Measurements from ENCODE around the gene PHOX2B.

PHOX2B gene

DNA sequence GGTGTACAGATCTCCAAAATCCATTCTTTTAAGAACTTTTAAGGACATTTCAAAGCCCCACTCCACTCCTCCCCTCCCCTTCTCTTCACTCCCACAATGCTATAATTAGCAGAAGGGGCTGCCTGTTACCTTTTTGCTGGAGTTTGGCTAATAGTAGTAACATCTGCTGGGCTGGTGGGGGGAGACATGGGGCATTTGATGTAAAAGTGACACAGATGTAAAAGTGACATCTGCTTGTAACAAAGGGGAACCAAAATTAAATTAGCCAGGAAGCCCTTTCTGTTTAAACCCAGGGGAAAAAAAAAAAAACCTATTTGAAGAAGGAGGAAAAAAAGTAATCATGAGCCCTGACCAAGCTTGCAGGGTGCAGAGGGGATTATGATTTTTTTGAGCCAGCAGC, 5.4 kb upstream of the PHOX2B start:
- ATAC-seq (ENCODE audit: low read depth): no peak
- Mint-ChIP-seq H3K4me1 (no peaks in the 10 kb centered on the region), H3K27me3 (peaks cover 26% of the 10 kb centered on the region), H3K27ac (no peak overlapping the region), H3K9me3 (no peaks in the 10 kb centered on the region), H3K4me3 (no peak overlapping the region), H3K36me3 (no peaks in the 10 kb centered on the region)
- DNase-seq (ENCODE audit: low spot score in 2 of 2): no peak

DNA sequence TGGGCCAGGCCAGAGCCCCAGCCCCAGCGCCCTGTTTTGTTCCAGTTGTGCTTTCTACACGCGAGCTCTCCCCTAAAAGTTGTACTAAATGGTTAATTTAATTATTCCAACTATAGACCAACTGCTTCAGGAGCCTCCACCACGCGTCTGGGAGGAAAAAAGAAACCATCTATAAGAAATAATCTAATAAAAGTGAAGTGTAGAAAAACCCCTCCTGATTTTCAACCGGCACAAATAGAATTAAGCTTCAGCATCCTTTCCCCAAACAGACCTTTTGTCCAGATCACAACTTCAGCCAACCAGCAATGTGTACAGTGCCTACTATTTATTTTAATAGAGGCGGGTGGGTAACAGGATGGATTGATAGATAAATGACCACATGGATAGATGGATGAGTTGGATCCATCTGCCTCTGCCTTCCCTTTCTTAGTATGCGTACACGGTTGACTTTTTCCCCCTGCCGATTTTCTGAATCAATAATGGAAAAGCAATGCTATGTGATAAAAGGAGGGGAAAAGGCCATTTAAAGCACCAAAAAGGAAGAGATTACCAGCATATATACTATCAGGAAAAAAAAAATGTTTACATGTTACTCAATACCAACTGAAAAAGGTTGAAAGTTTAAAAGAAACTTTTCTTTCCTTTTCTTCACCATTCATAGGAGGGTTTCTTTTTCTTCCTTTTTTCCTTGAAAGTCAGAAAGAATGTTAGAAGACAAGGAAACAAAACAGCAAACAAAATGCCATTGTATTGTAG, 3.7 kb upstream of the PHOX2B start:
- no peak overlapping the region for H3K4me3 Mint-ChIP-seq
- no peak for ATAC-seq (ENCODE audit: low read depth)
- peaks cover 31% of the 10 kb centered on the region for H3K27me3 Mint-ChIP-seq
- no peaks in the 10 kb centered on the region for H3K36me3 Mint-ChIP-seq
- no peaks in the 10 kb centered on the region for H3K9me3 Mint-ChIP-seq
- no peak for DNase-seq (ENCODE audit: low spot score in 2 of 2)
- no peaks in the 10 kb centered on the region for H3K4me1 Mint-ChIP-seq
- no peak overlapping the region for H3K27ac Mint-ChIP-seq

DNA sequence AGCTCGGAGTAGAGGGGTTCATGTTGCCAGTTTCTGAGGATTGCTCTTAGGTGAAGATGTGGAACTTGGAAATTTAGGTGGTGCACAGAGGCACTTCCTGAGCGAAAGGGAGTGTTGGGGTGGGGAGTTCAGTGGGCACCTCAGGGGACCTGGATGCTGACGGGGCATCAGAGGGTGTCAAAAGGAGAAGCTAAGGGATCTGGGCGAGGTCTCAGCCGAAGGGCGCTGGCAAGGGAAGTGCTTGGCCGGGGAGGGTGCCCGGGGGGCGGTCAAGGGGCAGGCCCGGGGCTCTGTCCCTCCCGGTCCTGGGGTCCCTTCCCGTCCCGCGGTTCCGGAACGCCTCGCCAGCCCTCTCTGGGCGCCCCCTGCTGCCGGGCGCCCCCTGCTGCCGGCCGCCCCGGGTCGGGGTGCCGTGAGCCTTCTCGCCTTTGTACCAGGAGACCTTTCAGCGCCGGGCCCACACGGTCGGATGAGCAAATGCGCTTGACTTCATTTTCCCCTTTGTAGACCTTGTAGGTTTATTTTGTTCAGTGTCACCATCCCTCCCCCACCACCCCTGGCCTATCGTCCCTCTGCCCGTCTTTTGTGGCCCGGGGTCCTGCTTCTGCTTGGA, 3.0 kb upstream of the PHOX2B start:
- no peaks in the 10 kb centered on the region for H3K4me1 Mint-ChIP-seq
- ATAC-seq (ENCODE audit: low read depth) (no peak), DNase-seq (ENCODE audit: low spot score in 2 of 2) (no peak)
- no peak overlapping the region for H3K27ac Mint-ChIP-seq
- H3K36me3 Mint-ChIP-seq: no peaks in the 10 kb centered on the region
- peaks cover 33% of the 10 kb centered on the region for H3K27me3 Mint-ChIP-seq
- no peak overlapping the region for H3K4me3 Mint-ChIP-seq
- H3K9me3 Mint-ChIP-seq: no peaks in the 10 kb centered on the region

DNA sequence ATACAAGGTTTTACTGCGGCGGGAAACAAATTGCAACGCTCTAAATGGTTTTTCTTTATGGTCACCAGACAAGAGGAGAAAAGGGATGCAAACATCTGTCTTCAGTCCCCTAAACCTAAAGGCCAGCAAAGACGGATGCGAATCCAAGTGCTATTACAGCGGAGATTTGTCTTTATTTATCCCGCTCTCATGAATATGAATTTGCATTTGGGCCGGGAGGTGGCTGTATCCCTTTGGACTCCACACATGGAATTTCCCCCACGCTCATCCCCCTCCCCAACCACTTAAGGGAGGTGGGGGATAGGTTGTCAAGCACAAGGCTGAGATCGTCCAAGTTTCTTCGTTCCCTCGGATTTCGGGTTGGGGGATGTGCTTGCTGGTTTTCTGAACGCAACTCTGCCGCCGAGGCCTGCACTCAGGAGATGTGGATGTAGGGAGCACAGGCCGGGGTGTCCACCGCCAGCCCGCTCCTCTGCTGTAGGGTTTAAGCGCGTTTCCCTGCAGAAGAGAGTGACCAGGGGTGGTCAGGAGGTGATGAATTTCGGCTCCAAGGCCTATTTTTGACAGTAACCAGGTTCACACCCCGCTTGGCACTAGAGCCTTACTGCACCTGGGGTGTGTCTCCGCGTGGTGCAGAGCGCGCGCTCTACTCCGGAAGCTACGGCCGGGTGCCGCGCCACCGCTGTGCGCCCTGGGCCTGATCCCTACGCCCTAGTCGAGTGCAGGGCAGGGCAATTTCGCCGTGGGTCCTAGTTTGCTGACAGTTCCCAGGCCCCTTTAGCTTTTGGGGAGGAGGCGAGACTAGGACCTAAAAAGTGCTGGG, 2.3 kb upstream of the PHOX2B start:
- DNase-seq (ENCODE audit: low spot score in 2 of 2) (no peak), ATAC-seq (ENCODE audit: low read depth) (no peak)
- Mint-ChIP-seq H3K27me3 (peaks cover 33% of the 10 kb centered on the region), H3K36me3 (no peaks in the 10 kb centered on the region), H3K9me3 (no peaks in the 10 kb centered on the region), H3K4me3 (no peak overlapping the region), H3K27ac (no peak overlapping the region), H3K4me1 (no peaks in the 10 kb centered on the region)

GRCh38 chr4:41750121-41750625, 1.6 kb upstream of the PHOX2B start:
- no peaks in the 10 kb centered on the region for H3K9me3 Mint-ChIP-seq
- H3K36me3 Mint-ChIP-seq: no peaks in the 10 kb centered on the region
- H3K27ac Mint-ChIP-seq: no peak overlapping the region
- no peak overlapping the region for H3K4me3 Mint-ChIP-seq
- DNase-seq (ENCODE audit: low spot score in 2 of 2) (no peak), ATAC-seq (ENCODE audit: low read depth) (no peak)
- no peaks in the 10 kb centered on the region for H3K4me1 Mint-ChIP-seq
- peaks cover 29% of the 10 kb centered on the region for H3K27me3 Mint-ChIP-seq

GRCh38 chr4:41749631-41750039, 1.1 kb upstream of the PHOX2B start:
- no peak overlapping the region for H3K27ac Mint-ChIP-seq
- peaks cover 28% of the 10 kb centered on the region for H3K27me3 Mint-ChIP-seq
- no peaks in the 10 kb centered on the region for H3K9me3 Mint-ChIP-seq
- H3K36me3 Mint-ChIP-seq: no peaks in the 10 kb centered on the region
- DNase-seq (ENCODE audit: low spot score in 2 of 2) (no peak), ATAC-seq (ENCODE audit: low read depth) (no peak)
- no peak overlapping the region for H3K4me3 Mint-ChIP-seq
- no peaks in the 10 kb centered on the region for H3K4me1 Mint-ChIP-seq

DNA sequence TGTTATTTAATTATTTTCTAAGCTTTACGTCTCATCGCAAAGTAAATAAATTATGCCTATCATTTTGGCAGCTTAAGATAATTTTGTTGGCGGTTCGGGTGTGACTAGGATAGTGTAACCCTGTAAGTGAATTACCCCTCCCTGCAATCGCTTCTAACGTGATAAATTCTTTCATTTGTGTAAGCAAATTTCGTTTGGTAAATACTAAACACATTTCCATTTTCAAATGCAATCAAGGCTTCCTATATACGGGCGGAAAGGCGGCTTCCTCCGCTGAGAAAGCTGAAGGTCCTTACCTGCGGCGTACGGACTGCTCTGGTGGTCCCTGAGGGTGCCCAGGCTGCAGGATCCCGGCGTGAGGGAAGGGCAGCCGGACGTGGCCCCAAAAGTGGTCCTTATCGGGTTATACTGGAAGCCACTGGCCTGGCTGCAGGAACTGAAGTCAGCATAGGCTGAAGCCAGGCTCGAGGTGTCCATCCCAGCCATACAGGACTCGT, 403 bp downstream of the PHOX2B start:
- DNase-seq (ENCODE audit: low spot score in 2 of 2): no peak
- H3K27me3 Mint-ChIP-seq: peaks cover 28% of the 10 kb centered on the region

DNA sequence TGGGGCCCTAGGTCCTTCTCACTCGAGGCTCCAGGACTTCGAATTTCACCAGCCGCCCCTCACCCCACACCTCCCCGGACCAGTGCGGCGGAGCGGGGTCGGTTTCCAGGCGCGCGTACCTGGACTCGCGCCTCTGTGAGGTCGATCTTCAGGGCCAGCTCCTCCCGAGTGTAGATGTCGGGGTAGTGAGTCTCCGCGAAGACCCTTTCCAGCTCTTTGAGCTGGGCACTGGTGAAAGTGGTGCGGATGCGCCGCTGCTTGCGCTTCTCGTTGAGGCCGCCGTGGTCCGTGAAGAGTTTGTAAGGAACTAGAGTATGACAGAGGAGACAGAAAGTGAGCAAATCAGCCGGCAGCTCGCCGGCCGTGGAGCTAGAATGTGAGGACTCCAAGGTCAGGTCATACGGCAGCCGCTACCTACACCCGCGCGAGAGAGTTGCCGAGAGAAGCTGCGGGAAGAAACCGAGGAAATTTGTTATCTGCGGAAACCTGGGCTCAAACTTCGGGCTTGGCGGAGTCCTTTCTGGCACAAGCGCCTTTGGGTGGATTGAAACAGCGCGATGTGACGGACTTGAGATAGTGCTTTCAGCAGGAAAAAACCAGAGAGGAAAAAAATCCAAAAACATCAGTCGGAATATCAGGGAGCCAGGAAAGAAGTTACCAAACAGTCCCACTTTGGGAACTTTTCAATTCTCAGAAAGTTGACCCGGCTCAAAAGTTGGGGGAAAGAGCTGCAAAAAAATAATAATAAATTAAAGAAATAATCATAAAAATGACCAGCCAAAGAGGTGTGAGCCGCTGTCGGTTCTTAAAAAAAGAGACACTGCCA, 1.1 kb downstream of the PHOX2B start:
- Mint-ChIP-seq H3K4me3 (no peak overlapping the region), H3K27ac (no peak overlapping the region), H3K4me1 (no peaks in the 10 kb centered on the region), H3K36me3 (no peaks in the 10 kb centered on the region), H3K9me3 (no peaks in the 10 kb centered on the region), H3K27me3 (peaks cover 27% of the 10 kb centered on the region)
- DNase-seq (ENCODE audit: low spot score in 2 of 2): no peak
- ATAC-seq (ENCODE audit: low read depth): no peak

More for the DNA sequence above, 403 bp downstream of the PHOX2B start:
- Mint-ChIP-seq H3K9me3 (no peaks in the 10 kb centered on the region), H3K36me3 (no peaks in the 10 kb centered on the region), H3K27ac (no peak overlapping the region), H3K4me1 (no peaks in the 10 kb centered on the region), H3K4me3 (no peak overlapping the region)
- no peak for ATAC-seq (ENCODE audit: low read depth)

GRCh38 chr4:41746440-41747229, 1.9 kb downstream of the PHOX2B start:
- ATAC-seq (ENCODE audit: low read depth) (no peak), DNase-seq (ENCODE audit: low spot score in 2 of 2) (no peak)
- no peak overlapping the region for H3K4me3 Mint-ChIP-seq
- H3K9me3 Mint-ChIP-seq: no peaks in the 10 kb centered on the region
- H3K4me1 Mint-ChIP-seq: no peaks in the 10 kb centered on the region
- peaks cover 27% of the 10 kb centered on the region for H3K27me3 Mint-ChIP-seq
- H3K36me3 Mint-ChIP-seq: no peaks in the 10 kb centered on the region
- no peak overlapping the region for H3K27ac Mint-ChIP-seq

GRCh38 chr4:41746025-41746439, 2.5 kb downstream of the PHOX2B start:
- Mint-ChIP-seq H3K36me3 (no peaks in the 10 kb centered on the region), H3K4me1 (no peaks in the 10 kb centered on the region), H3K4me3 (no peak overlapping the region), H3K9me3 (no peaks in the 10 kb centered on the region), H3K27ac (no peak overlapping the region), H3K27me3 (peaks cover 25% of the 10 kb centered on the region)
- ATAC-seq (ENCODE audit: low read depth) (no peak), DNase-seq (ENCODE audit: low spot score in 2 of 2) (no peak)

- DNase-seq (ENCODE audit: low spot score in 2 of 2) (no peak), ATAC-seq (ENCODE audit: low read depth) (no peak)
- Mint-ChIP-seq H3K27me3 (peaks cover 23% of the 10 kb centered on the region), H3K9me3 (no peaks in the 10 kb centered on the region), H3K4me3 (no peak overlapping the region), H3K27ac (no peak overlapping the region), H3K36me3 (no peaks in the 10 kb centered on the region), H3K4me1 (no peaks in the 10 kb centered on the region)
These were observed 3.1 kb downstream of the PHOX2B start for GRCh38 chr4:41745292-41746024.

- Mint-ChIP-seq H3K4me3 (no peak overlapping the region), H3K9me3 (no peaks in the 10 kb centered on the region), H3K27me3 (peaks cover 22% of the 10 kb centered on the region), H3K4me1 (no peaks in the 10 kb centered on the region), H3K27ac (no peak overlapping the region), H3K36me3 (no peaks in the 10 kb centered on the region)
- ATAC-seq (ENCODE audit: low read depth) (no peak), DNase-seq (ENCODE audit: low spot score in 2 of 2) (no peak)
These were observed 3.8 kb downstream of the PHOX2B start for GRCh38 chr4:41744572-41745291.

Data from memory B cell (primary cell).